Duodenal mucosa (tissue), 2 donors: ENCODE data around the gene TESMIN.

Experiments
- H3K27ac ChIP-seq: one replicate; pipeline ENCODE4 v1.7.0; 2013; ENCODE audit warnings: low read depth, low read length
- H3K27me3 ChIP-seq, 2 donors: one replicate each; pipeline ENCODE4 v1.7.0; 2013; ENCODE audit warnings: low read length in 2 of 2, control low read depth in 1 of 2; ENCODE audit not compliant: insufficient read depth in 2 of 2, control insufficient read depth in 1 of 2
- H3K36me3 ChIP-seq, 2 donors: one replicate each; pipeline ENCODE4 v1.7.0; 2013; ENCODE audit warnings: low read length in 2 of 2, control low read depth in 1 of 2; ENCODE audit not compliant: insufficient read depth in 2 of 2, control insufficient read depth in 1 of 2
- H3K4me1 ChIP-seq, 2 donors: one replicate each; pipeline ENCODE4 v1.7.0; 2013; ENCODE audit warnings: low read length in 2 of 2, control low read depth in 1 of 2; ENCODE audit not compliant: insufficient read depth in 2 of 2, control insufficient read depth in 1 of 2
- H3K4me3 ChIP-seq, 2 donors: one replicate each; pipeline ENCODE4 v1.7.0; 2013; ENCODE audit warnings: low read length in 2 of 2, low read depth in 1 of 2
- H3K9ac ChIP-seq, 2 donors: one replicate each; pipeline ENCODE4 v1.7.0; 2013; ENCODE audit warnings: low read length in 2 of 2, low read depth in 1 of 2
- H3K9me3 ChIP-seq, 2 donors: one replicate each; pipeline ENCODE4 v1.7.0; 2013; ENCODE audit warnings: low read length in 2 of 2, control low read depth in 1 of 2; ENCODE audit not compliant: control insufficient read depth in 1 of 2

Gene TESMIN

GRCh38 chr11:68721075-68721474 is 30.2 kb downstream of the TESMIN start:
- no peaks in the 10 kb centered on the region for H3K27me3 ChIP-seq
- H3K4me3 ChIP-seq = no peak overlapping the region
- H3K4me1 ChIP-seq = no peaks in the 10 kb centered on the region
- peaks cover 0 to 4% of the 10 kb centered on the region in 2 donors for H3K9me3 ChIP-seq
- H3K36me3 ChIP-seq = no peaks in the 10 kb centered on the region
- no peak overlapping the region for H3K9ac ChIP-seq
- H3K27ac ChIP-seq = no peak overlapping the region

GRCh38 chr11:68715456-68716122 is 35.7 kb downstream of the TESMIN start:
- peaks cover 0 to 4% of the 10 kb centered on the region in 2 donors for H3K9me3 ChIP-seq
- H3K36me3 ChIP-seq = no peaks in the 10 kb centered on the region
- no peak overlapping the region for H3K27ac ChIP-seq
- H3K4me3 ChIP-seq = no peak overlapping the region
- no peak overlapping the region for H3K9ac ChIP-seq
- no peaks in the 10 kb centered on the region for H3K4me1 ChIP-seq
- H3K27me3 ChIP-seq = no peaks in the 10 kb centered on the region

GRCh38 chr11:68714060-68714856 is 37.1 kb downstream of the TESMIN start:
- Histone ChIP-seq H3K9me3 (no peaks in the 10 kb centered on the region), H3K4me3 (no peak overlapping the region), H3K9ac (no peak overlapping the region), H3K27ac (no peak overlapping the region), H3K36me3 (no peaks in the 10 kb centered on the region), H3K27me3 (no peaks in the 10 kb centered on the region), H3K4me1 (no peaks in the 10 kb centered on the region)

GRCh38 chr11:68711114-68711513 is 40.2 kb downstream of the TESMIN start:
- no peak overlapping the region for H3K4me3 ChIP-seq
- H3K9ac ChIP-seq = no peak overlapping the region
- H3K9me3 ChIP-seq = no peaks in the 10 kb centered on the region
- H3K4me1 ChIP-seq = no peaks in the 10 kb centered on the region
- H3K27me3 ChIP-seq = no peaks in the 10 kb centered on the region
- H3K27ac ChIP-seq = no peak overlapping the region
- H3K36me3 ChIP-seq = no peaks in the 10 kb centered on the region

GRCh38 chr11:68710409-68710808 is 40.9 kb downstream of the TESMIN start:
- Histone ChIP-seq H3K9me3 (no peaks in the 10 kb centered on the region), H3K27ac (no peak overlapping the region), H3K36me3 (no peaks in the 10 kb centered on the region), H3K4me1 (no peaks in the 10 kb centered on the region), H3K27me3 (no peaks in the 10 kb centered on the region), H3K9ac (no peak overlapping the region), H3K4me3 (no peak overlapping the region)

- H3K4me3 ChIP-seq = no peak overlapping the region
- H3K9ac ChIP-seq = no peak overlapping the region
- H3K27ac ChIP-seq = no peak overlapping the region
- no peaks in the 10 kb centered on the region for H3K36me3 ChIP-seq
- H3K9me3 ChIP-seq = no peaks in the 10 kb centered on the region
- H3K27me3 ChIP-seq = no peaks in the 10 kb centered on the region
- H3K4me1 ChIP-seq = no peaks in the 10 kb centered on the region
Measured at GRCh38 chr11:68709062-68709461, 42.3 kb downstream of the TESMIN start.

GRCh38 chr11:68707527-68707926 is 43.8 kb downstream of the TESMIN start:
- Histone ChIP-seq H3K4me3 (no peak overlapping the region), H3K27me3 (no peaks in the 10 kb centered on the region), H3K9me3 (no peaks in the 10 kb centered on the region), H3K9ac (no peak overlapping the region), H3K27ac (no peak overlapping the region), H3K4me1 (no peaks in the 10 kb centered on the region), H3K36me3 (no peaks in the 10 kb centered on the region)

GRCh38 chr11:68704887-68705286 is 46.4 kb downstream of the TESMIN start:
- Histone ChIP-seq H3K4me1 (no peaks in the 10 kb centered on the region), H3K27ac (no peak overlapping the region), H3K27me3 (no peaks in the 10 kb centered on the region), H3K4me3 (no peak overlapping the region), H3K36me3 (no peaks in the 10 kb centered on the region), H3K9ac (no peak overlapping the region), H3K9me3 (no peaks in the 10 kb centered on the region)

GRCh38 chr11:68698993-68699392 is 52.3 kb downstream of the TESMIN start:
- Histone ChIP-seq H3K4me1 (no peaks in the 10 kb centered on the region), H3K27ac (no peak overlapping the region), H3K9ac (no peak overlapping the region), H3K36me3 (no peaks in the 10 kb centered on the region), H3K4me3 (no peak overlapping the region), H3K27me3 (no peaks in the 10 kb centered on the region), H3K9me3 (no peaks in the 10 kb centered on the region)

- Histone ChIP-seq H3K4me1 (no peaks in the 10 kb centered on the region), H3K36me3 (no peaks in the 10 kb centered on the region), H3K9ac (no peak overlapping the region), H3K27ac (no peak overlapping the region), H3K4me3 (no peak overlapping the region), H3K9me3 (no peaks in the 10 kb centered on the region), H3K27me3 (no peaks in the 10 kb centered on the region)
Measured at GRCh38 chr11:68695531-68695930, 55.8 kb downstream of the TESMIN start.
